ENCODE data around the gene MUSK.

DNA sequence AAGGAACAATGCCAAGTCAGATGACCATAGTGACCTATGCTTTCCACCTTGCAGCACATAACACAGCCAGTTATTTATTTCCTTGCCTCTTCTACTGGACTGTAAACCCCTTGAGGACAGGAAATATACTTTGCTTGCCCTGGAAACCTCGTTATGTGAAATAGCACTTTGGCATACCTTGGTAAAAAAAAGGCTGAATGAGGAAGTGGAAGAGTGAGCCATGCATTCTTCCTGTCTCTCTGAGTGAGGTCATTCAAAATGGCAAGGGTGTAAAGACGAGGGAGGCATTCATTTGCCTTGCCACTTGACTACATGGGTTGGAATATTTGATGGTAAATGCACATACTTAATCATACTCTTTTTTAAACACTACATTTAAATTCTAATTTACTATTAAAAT, 46.2 kb upstream of the MUSK start:
- TF ChIP-seq, protein P1, sequence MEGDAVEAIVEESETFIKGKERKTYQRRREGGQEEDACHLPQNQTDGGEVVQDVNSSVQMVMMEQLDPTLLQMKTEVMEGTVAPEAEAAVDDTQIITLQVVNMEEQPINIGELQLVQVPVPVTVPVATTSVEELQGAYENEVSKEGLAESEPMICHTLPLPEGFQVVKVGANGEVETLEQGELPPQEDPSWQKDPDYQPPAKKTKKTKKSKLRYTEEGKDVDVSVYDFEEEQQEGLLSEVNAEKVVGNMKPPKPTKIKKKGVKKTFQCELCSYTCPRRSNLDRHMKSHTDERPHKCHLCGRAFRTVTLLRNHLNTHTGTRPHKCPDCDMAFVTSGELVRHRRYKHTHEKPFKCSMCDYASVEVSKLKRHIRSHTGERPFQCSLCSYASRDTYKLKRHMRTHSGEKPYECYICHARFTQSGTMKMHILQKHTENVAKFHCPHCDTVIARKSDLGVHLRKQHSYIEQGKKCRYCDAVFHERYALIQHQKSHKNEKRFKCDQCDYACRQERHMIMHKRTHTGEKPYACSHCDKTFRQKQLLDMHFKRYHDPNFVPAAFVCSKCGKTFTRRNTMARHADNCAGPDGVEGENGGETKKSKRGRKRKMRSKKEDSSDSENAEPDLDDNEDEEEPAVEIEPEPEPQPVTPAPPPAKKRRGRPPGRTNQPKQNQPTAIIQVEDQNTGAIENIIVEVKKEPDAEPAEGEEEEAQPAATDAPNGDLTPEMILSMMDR (IDR thresholded peaks at IDR 0.05) = no peak
- TF ChIP-seq POLR2A (IDR thresholded peaks at IDR 0.05) = no peak

Measured in testis (tissue), 2 donors.